HG03139 (cell line): ENCODE data around the gene CDC42EP4.
"Not testable (repeated sequence)": the region's sequence is repeated elsewhere in the genome, so short reads cannot be mapped to it uniquely, and the experiment has no call there.

Experiments used
- ATAC-seq: cut with Tn5 transposase; IDR thresholded peaks from one replicate; pipeline ENCODE4 v1.9.1; 2021; ENCODE audit not compliant: unreplicated experiment

The CDC42EP4 gene

DNA sequence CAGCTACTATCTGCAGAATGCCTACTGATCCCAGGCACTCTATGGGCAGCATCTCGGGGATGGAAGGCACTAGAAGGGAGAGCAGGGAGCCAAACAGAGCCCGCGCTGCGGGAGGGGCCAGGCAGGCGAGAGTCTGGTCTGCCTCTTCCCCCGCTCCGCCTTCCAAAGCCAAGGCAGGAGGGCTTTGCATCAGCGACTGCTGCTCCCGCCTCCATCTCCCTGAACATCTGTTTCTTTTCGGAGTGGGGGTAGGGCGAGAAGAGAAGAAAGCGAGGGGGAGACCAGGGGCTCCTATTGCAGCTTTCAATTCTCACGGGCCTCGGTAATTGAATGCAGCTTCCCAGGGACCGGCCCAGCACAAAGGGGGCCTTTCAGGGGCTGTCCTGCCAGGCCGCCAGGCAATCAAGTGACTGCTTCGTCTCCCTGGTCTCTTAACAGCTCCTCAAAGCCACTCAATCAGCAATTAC, 31.4 kb upstream of the CDC42EP4 start:
- ATAC-seq, result no peak

DNA sequence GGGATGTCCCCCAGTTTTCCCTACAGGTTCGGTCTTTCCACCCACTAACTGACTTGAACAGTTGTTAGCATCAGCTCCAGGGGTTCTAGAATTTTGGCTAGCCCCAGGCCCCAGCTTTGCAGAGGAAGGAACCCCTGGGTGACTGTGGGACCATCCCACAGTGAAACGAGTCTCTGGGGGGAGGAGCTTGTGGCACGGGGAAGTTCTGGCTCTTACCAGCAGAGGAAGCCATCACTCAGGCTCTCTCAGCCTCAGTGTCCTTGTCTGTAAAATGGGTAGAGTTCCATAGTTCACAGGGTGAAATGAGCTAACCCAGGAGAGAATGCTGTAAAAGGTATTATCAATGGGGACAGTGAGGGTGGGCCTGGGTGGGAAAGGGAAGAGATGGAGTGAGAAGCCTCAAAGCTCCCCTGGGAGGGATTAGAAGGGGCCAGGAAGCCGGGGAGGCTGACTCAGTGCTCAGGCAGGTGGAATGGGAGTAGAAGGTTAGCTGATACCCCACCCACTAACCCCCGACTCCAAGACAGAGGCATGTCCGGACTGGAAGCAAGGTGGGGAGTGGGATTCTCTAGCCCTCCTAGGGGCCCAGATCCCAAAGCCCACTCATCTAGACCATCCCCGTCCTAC, 30.9 kb upstream of the CDC42EP4 start:
- ATAC-seq, result no peak

DNA sequence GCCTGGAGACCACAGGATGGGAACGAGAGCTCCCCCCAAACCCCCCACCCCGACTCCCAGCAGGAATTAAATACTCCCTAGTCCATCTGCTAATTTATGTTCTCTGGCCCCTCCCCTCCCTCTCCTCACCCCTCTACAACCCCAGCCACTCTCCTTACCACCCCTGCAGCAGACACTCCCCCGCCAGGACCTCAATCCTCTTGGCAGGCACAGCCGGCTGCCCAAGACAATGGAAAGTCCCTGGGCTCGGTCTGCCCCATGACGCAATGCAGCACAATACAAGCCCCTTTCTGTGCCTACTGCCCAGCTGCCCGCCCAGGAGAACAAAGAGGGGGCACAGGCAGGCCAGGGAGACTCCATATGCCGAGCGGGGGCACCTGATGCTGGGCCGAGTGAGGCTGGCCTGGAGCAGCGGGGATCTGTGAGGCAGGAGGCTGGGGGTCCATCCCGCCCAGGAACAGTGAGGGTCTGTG, 30.3 kb upstream of the CDC42EP4 start:
- no peak for ATAC-seq

DNA sequence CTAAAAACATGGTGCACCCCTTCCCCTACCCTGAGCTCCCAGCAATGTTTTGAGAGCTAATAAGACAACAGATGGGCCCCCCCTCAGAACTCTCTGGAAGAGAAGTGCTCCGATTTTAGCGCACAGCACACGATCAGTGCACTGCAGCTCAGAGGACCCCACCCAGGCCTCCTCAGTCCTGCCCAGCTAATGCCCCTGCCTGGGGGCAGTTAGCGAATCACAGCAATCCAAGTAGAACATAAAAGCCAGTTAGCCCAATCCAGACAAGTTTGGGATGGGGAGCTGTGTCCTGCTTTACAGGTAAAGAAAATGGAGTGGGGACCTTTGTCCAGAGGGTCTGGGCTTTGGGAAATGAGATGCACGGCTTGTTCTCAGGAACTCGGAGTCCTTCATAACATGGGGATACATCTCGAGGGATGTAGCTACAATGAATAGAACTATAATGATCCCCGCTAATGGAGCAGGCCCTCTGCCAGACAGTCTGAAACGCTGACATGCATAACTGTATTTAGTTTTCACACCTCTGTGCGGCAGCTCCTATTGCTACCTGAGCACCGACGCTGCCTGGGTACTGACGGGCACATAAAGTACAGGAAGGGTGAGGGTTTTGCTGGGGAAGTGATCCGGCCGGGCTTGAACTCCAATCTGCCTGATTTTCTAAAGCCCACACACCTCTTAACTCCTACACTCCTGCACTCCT, 29.7 kb upstream of the CDC42EP4 start:
- ATAC-seq, result no peak

DNA sequence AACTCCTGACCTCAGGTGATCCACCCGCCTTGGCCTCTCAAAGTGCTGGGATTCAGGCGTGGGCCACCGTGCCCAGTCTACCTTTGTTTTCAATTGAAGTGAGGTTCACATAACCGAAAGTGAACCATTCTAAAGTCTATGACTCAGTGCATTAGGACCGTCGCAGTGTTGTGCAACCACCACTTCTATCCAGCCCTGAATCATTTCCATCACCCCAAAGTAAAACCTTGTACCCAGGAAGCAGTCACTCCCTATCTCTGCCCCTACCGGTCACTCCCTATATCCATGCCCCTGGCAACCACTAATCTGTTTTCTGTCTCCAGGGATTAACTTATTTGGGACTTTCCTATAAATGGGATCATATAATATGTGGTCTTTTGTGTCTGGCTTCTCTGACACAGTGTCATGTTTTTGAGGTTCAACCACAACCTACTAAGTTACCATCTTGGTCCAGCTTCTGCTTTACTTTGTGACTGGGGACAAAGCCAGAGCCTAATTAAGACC, 28.3 kb upstream of the CDC42EP4 start:
- ATAC-seq, result no peak

DNA sequence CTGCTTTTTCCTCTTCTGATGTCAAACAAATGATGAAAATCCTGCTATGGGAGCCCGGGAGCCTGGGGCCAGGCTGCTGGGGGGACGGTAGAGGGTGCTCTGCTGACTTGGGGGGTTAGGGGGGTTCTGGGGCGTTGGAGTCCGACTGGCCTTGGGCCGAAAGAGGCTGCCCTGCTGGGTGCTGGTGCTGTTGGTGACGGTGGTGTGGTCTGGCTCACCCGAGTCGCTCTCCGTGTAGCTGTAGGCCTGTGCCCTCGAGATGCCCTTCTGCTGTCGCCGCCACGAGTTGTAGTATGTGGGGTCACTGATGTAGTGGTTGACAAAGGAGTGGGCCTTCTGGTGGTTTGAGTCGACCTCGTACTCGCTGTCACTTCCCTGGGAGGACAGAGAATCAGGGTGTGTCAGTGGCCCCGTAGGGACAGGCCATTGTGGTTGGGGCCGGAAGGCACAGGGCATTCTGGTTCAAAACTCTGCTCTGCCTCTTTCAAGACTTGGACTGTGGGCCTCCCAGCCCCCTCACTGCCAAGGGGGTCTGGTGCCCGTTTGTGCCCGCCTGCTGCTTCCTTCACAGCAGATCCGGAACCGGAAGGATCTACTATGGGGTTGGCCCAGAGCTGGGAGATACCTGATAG, 26.9 kb upstream of the CDC42EP4 start:
- no peak for ATAC-seq

DNA sequence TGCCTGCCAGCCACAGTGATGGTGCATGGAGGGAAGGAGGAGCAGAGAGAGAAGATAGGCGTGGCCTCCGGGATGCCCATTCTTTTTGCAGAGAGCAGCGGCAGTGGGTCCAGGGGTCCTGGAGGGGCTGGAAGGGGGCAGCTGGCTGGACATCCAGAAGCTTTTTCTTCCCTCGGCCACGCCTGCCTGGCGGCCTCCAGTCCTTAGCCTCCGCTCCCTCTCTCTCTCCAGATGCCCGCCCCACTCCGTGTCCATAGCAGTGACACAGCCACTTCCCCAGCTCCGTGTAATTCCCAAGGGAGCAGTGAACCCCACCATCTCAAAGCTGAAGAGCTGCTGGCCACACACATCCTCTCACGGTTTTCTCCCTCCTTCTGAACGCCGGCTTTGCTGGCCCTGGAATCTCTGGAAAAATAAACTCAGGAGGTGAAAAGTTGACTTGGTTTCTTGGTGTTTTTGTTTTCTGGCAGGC, 26.3 kb upstream of the CDC42EP4 start:
- no peak for ATAC-seq

DNA sequence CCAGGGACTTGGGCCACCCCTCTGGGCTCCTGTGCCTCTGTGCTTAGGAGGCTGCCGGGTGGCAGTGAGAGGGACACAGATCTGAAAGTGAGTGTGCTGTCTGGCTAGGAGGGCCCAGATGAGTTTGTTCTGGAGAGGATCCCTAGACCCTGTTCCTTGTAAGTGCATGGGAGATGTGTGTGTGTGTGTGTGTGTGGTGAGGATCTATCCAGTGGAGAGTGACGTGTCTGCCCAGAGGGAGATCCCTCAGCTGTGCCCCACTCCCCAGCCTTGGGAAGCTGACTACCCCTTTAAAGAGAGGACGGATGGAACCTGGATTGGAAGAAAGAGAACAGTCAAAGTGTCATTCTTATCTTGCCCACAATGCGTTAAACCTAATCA, 25.5 kb upstream of the CDC42EP4 start:
- ATAC-seq, result no peak

DNA sequence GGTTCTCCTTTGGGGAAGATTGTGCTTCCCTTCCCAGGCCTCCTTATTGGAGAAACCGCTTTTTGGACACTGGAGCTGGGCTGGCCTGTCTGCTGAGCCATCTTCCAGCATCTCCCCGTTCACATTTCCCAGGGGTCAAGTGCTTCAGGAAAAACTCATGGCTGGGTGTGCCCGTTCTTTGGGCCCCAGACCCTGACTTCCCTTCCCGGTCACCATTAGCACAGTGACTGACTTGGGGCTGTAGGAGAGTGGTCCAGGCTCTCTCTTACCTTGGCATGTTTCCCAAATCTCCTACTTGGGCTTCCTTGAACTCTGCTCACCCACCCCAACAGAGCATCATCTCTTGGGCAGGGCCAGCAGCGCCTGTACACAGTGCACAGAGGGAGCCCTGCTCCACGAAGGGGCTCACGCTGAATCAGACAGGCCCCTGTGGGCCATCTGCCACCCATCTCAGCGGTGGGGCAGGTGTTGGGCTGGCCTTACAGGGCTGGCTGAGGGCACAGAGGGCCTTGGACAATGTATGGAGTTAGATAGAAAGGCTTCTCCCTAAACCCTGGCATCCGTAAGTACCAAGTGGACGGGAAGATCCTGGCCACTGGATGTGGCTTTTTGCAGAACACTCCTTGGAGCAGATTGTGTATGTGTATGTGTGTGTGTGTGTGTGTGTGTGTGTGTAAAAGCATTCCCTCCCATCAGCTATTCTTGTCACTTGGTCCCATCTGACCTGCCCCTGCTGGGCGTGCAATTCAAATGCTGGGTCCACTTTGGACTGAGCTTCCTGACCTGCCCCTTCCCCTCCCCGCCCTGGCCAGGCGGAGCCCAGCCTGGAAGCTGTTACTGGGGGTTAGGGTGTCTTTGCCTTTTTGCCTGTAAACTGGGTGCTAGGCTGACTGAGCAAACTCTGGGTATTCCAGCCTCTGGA, 24.9 kb upstream of the CDC42EP4 start:
- no peak for ATAC-seq

DNA sequence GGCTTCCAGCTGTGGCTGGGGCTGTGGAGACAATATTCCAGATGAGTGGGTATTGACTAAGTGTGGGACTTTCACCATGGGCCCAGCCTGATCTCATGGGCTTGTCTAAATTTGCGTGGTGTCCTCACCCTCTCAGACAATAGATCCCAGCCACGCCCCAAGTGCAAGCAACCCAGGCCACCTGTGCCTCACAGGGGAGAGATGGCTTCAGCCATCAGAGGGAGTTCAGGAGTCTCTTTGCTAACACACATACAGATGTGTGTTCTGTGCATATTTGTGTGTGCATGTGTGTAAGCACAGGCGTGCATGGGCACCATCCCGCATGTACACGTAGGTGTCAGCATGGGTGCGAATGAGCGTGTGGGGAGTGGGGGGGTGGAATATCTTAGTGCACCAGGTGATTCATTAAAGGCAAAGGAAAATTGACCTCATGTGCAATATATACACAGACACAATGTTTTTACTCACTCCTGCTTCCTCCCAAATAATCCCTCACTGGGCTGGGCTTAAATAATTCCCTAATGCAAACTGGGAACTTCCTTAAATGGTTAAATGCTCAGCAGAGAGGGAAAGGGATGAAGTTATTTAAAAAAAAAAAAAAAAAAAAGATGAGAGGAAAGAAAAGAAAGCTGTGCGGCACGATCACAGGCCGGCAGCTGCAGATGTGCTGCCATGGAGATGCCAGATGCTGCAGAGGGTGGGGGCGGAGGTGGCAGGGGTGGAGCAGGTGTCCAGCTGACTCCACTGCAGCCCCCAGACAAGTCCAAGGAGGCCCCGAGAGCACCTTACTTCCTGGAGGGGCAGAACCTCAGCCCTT, 24.0 kb upstream of the CDC42EP4 start:
- ATAC-seq, result no peak

DNA sequence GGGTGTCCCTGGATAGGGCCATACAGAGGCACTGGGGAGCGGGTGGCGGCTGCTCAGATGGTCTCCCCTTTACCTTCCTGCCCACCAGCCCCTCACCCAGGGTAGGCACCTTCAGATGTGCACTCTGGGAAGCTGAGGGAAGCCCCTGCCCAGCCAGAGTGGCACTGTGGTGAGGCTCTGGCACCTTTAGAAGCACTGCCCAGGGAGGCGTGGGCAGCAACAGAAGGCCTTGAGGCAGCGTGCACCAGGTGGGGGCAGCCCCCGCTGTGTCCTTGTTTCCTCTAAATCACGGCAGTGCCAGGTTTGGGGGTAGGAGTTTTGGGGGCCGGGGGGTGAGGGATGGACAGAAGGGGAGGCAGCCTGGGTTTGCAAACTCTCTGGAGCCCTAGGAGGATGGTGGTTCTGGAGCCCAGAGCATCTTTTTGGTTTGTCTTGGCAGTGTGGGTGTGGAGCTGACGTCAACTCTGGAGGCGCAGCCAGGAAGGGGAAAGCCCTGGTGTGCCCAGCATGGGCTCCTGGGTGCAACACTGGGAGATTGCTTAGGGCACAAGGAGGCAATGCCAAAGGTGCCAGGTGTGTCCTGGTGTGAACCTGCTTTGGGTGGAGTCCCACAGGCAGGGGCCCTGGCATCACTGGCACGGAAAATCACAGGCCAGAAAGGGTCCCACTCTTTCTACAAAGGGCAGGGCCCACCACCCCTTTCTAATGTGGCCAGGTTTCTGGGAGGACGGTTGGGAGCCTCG, 23.1 kb upstream of the CDC42EP4 start:
- no peak for ATAC-seq

DNA sequence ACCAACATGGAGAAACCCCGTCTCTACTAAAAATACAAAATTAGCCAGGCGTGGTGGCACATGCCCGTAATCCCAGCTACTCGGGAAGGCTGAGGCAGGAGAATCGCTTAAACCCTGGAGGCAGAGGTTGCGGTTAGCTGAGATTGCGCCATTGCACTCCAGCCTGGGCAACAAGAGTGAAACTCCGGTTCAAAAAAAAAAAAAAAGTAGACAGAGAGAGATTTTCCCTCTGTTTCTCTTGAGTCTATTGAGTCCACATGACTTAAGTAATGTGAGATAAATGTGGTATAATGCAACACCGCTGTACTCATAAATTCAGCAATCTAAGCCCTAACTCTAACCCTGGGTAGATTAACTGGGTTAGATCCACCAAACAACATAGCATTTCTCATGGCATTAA, 21.6 kb upstream of the CDC42EP4 start:
- not testable (repeated sequence) for ATAC-seq

DNA sequence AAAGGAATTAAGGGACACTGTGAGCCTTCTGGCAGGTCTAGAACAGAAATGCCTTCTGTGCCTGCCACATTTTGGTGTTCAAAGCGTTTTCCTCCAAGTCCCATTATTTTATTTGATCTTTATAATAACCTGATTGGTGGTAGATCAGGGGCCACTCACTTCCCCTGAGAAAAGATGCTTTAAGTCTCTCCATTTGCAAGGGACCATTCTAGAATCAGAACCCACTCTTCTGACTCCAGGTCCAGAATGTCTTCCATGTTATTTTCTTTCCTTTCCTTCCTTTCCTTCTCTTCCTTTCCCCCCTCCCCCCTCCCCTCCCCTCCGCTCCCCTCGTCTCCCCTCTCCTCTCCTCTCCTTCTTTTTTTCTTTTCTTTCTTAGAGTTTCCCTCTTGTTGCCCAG, 19.3 kb upstream of the CDC42EP4 start:
- no peak for ATAC-seq

DNA sequence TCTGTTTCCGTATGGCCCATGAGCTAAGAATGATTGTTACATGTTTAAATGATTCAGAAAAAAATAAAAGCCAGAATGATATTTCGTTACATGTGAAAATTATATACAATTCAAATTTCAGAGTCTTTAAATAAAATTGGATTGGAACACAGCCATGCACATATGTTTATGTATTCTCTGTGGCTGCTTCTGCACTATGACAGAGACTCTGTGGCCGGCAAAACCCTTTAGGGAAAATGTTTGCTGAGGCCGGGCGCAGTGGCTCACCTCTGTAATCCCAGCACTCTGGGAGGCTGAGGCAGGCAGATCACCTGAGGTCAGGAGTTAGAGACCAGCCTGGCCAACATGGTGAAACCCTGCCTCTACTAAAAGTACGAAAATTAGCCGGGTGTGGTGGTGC, 15.9 kb upstream of the CDC42EP4 start:
- ATAC-seq, result no peak

DNA sequence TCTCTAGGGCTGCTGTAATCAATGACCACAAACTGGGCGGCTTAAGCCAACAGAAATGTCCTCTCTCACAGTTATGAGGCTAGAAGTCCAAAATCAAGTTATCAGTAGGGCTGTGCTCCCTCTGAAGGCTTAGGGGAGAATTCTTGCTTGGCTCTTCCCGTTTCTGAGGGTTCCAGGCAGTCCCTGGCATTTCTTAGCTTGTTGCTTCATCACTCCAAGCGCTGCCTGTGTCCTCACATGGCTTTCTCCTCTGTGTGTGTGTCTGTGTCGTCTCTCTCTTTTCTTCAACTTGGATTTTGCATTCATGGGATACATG, 13.7 kb upstream of the CDC42EP4 start:
- ATAC-seq, result no peak

DNA sequence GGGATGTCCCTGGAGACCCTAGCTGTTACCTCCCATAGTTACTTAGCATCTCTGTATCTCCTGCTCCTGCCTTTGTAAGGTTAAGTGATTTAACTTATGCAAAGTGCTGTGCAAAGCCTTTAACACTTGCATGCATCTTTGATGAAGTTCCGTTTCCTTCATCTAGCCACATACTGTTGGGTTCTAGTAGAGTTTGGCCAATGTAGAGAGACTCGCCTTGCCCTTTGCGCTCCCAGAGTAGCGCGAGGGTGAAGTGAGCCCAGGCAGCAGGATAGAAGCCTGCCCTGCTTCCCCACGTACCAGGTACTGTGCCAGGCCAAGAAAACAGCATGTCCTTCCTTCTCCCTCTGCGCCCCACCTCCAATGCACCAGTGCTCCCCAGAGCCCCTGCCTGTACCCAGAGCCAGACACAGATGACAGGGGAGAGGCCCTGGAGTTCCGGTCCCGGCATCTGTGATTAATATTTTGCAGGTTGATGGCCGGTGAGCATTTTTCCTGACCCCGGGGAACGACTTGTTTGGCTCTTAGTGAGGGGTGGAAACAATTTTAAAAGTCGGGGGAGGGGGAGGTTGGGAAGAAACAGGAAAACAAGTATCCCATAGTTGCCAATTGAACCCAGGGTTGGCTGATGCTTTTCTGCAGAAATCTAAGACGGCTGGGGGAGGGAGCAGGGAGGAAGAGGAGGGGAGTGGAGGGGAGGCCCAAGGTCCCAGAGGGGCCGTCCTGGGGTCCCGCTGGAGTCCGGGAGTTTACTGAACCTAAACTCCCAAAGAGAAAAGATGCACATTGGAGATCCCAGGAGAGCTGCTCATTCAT, 13.1 kb upstream of the CDC42EP4 start:
- ATAC-seq, result no peak

DNA sequence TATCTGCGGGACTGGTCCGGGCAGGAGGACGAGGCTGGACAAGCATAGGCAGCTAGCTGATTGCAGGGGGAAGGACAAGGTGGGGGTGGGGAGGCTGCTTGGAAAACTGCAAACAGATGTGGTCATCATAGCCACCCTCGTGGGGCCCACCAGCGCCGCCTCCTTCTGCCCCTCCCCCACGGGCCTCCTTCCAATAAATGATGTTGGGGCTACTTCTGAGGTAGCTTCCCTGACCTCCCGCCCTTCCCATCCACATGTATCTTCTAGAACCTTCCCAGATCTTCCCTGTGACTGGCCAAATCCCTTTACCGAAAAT, 12.3 kb upstream of the CDC42EP4 start:
- ATAC-seq, result no peak

DNA sequence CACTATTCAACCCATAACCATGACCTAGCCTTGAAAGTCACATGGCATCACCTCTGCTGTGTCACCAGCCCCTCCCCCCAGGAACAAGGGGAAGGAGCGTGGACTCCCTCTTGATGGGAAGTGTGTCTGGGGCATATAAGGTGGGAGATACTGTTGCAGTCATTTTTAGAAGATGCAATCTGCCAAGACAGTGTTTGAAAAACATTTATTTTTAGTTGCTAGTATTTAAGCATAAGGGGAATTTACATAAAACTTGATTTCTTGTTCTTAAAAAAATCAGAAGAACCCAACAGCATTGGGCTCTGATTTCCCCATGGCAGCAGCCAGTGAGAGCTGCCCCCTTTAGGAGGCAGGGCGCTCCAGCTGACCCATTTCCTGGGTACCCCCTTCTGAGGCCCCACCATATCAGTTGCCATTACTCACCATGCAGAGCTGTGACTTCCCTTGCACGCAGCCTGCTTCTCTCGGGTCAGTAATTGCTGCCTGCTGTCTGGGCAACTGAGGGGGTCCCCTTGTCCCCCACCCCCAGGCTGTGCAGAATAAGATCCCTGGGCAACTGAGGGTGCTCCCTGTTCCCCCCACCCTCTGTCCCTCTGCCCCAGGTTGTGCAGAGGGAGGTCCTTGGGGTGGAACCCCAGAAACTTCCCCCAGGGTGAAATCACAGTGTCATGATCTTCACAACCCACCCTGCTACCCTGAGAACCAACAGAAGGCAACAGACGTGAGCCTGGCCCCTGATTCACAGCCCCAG, 11.8 kb upstream of the CDC42EP4 start:
- ATAC-seq, result no peak
